Cerebellar cortex (tissue), 1 donor: Measurements from ENCODE around the gene GTF2IRD1.
"Not testable (repeated sequence)": the region's sequence is repeated elsewhere in the genome, so short reads cannot be mapped to it uniquely, and the experiment has no call there.

Experiments
- DNase-seq: peaks from one replicate; pipeline ENCODE4 v3.0.0-alpha.2; 2015; ENCODE audit warnings: low spot score

Gene GTF2IRD1

DNA sequence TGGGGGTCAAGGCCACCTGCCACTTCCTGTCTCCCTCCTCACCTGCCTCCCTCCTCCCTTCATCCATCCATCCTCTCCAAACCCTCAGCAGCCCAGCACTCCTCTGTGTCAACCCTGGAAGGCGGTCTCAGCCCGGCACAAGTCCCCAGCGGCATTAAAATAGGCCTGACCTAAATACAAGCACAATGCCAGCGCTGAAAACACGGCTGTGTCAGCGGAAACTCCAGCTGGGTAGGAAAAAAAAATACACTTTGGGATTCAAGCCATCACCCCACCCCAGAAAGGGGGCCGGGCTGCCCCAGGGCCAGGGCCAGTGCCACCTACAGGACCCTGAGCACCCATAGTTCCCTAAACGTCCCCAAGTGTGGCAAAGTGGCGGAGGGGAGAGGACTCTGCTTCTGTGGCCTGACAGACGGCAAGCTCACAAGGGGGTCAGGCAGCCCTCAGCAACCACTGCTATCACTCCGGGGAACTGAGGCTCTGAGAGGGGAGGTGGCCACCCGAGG lies 22.7 kb upstream of the GTF2IRD1 start:
- DNase-seq: no peak

DNA sequence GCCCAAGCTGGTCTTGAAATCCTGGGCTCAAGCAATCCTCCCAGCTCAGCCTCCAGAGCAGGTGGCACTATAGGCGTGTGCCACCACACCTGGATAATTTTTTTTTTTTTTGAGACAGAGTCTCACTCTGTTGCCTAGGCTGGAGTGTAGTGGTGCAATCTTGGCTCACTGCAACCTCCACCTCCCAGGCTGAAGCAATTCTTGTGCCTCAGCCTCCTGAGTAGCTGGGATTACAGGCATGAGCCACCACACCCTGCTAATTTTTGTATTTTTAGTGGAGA lies 16.5 kb upstream of the GTF2IRD1 start:
- DNase-seq: not testable (repeated sequence)

- DNase-seq: no peak
Measured at GRCh38 chr7:74438327-74438726, 15.4 kb upstream of the GTF2IRD1 start.

- no peak for DNase-seq
Measured at GRCh38 chr7:74439541-74439940, 14.2 kb upstream of the GTF2IRD1 start.

GRCh38 chr7:74440143-74440542 lies 13.6 kb upstream of the GTF2IRD1 start:
- DNase-seq: not testable (repeated sequence)

- DNase-seq: no peak
Measured at GRCh38 chr7:74441801-74442200, 11.9 kb upstream of the GTF2IRD1 start.

DNA sequence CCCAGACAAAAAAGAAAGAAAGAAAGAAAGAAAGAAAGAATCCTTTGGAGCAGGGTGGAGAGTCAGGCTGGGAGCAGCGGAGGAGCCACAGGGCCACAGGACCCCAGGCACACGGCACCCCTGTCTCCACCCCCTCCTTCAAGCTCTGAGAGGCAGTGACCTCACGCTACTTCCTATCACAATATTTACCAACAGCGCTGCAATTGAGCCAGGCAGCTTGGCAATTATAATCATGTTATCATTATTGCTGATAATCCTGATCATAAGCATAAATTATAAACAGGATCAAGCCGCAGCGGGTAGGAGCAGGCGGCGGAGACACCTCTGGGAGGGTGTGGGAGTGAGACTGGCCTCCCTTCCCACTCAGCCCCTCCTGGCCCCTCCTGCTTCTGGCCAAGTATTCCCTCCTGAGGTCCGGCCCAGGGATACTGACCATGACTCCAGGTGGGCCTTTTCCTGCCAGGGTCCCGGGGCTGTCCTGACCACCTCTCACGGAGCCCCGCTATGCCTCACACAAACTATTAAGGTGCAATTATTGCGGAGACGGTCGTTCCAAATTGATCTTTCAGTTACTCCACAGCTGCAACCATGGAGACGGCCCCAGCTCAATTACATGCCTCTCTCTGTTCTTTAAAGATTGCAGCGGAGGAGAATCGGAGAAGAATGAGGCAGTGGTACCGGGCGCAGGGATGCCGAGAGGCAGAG lies 10.0 kb upstream of the GTF2IRD1 start:
- DNase-seq: no peak

DNA sequence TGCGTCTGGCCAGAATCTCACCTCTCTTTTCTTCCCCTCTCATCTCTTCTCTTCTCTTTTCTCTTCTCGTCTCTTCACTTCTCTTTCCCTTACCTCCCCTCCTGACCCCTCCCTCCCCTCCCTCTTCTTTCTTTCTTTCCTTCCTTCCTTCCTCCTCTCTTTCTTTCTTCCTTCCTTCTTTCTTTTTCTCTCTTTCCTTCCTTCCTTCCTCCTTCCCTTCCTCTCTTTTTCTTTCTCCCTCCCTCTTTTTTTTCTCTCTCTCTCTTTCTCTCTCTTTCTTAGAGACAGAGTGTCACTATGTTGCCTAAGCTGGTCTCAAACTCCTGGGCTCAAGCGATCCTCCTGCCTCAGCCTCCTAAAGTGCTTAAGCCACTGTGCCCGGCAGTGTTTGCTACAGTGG lies 4.6 kb upstream of the GTF2IRD1 start:
- DNase-seq: no peak

- peak; percentile 40 for DNase-seq
Measured at GRCh38 chr7:74449809-74450397, 3.8 kb upstream of the GTF2IRD1 start.

DNA sequence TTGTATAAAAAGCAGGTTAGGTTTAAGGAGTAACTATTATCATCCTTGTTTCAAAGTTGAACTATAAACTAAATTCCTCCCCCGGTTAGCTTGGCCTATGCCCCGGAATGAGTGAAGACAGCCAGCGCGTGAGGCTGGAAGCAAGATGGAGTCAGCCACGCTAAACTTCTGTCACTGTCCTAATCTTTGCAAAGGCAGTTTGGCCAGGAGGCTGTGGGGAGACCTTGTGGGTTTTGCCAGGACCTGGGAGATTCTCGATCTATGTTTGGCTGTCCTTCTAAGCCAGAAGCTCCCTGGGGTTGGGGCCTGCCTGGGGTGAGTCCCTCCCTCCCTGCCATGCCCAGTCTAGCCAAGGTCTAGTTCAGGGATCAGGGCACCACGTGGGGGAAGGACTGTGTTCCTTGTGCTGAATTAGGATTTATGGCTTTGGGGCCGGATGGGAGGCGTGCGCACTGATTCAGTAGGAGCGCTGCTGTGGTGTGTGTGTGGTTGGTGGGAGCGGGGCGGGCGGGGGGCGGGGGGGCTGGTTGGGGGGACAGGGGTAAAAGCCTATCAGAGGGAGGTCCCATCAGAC lies 871 bp upstream of the GTF2IRD1 start:
- DNase-seq: peak; percentile 46

- no peak for DNase-seq
Measured at GRCh38 chr7:74454021-74454924, 567 bp downstream of the GTF2IRD1 start.

DNA sequence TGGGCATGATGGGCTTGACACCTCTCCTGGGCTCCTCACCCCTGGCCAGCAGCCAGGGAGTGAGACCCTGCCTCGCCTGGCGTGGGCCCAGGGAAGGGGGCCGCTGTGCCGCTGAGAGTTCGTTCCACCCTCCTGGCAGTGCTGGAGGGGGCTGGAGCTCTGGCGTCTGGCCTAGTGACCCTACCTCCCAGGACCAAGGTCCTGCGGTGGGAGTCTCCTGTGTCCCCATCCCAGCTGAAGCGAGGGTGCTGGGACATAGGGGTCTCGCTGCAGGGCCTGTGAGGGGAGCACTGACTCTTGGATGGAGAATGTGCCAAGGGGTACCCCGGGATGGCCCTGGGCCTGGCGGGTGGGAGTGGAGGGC lies 1.2 kb downstream of the GTF2IRD1 start:
- no peak for DNase-seq

GRCh38 chr7:74455291-74455804 lies 1.6 kb downstream of the GTF2IRD1 start:
- peak; percentile 35 for DNase-seq

- DNase-seq: peak; percentile 9
Measured at GRCh38 chr7:74455928-74456327, 2.2 kb downstream of the GTF2IRD1 start.

GRCh38 chr7:74457007-74457406 lies 3.3 kb downstream of the GTF2IRD1 start:
- DNase-seq: no peak

GRCh38 chr7:74461970-74462706 lies 8.4 kb downstream of the GTF2IRD1 start:
- no peak for DNase-seq

DNA sequence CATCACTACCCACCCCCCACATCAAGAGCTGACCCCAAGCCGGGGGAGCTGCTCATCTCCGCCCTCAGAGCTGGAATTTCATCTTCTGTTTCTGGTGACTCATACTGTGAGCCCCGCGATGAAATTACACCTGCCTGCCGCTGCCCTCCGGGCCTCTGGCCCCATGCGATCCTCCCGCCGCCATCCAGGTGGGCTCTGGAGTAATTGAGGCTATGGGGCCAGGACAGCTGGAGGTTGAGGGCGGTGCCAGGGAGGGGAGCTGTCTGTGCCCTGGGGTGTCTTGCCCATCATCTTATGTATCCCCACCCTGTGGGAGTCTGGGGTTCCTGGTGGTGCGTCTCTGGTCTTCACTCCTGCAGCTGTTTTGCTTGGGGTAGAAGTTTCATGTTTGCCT lies 9.0 kb downstream of the GTF2IRD1 start:
- DNase-seq: no peak

DNA sequence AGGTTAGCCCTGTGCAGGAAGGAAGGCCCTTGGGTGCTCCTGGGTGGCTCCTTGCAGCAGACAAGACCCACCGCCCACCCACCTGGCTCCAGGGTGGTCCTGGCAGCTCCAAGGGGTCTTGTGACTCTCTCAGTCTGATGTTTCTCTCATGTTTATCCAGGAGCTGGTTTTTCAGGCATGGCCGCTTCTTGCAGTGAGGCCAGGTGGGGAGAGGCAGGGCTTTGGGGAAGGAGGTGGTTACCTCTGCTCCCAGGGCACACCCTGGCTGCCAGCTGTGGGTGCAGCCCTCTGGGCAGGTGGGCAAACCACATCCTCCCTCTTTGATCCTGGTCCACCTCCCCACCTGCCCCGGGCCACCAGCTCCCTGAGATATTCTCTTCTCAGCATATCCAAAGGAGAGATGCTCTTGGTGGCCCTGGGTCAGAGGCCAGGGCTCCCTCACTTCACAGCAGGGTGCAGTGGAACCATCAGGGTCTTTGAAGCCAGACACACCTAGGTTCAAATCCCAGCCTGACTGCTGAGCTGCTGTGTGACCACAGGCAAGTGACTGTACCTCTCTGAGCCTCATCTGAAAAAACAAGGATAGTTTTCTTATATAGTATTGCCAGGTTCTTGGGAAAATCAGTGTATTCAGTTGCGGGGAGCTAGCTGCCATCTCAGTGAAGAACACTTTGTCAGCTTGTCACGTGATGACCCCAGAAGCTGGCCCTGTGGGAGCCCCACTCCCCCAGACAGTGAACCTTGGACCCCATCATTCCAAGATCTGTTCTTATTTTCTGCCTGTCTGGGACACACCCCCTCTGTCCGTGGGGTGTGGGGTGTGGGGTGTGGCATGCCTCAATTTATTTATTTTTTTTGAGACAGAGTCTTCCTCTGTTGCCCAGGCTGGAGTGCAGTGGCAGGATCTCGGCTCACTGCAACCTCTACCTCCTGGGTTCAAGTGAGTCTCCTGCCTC lies 11.5 kb downstream of the GTF2IRD1 start:
- no peak for DNase-seq

GRCh38 chr7:74466196-74466813 lies 12.6 kb downstream of the GTF2IRD1 start:
- DNase-seq: peak; percentile 66

- no peak for DNase-seq
Measured at GRCh38 chr7:74467876-74468275, 14.2 kb downstream of the GTF2IRD1 start.
